ENCODE measurements around the gene PTPN20. TPM values are rescaled to one million over a fixed set of nuclear protein-coding genes. Genes with fewer than 3 reads are reported as not detected.

The PTPN20 gene
- total RNA-seq, 1 donor from 2014 or later, result 2.5 TPM

GRCh38 chr10:46992803-46993561, 81.8 kb downstream of the PTPN20 start:
- Mint-ChIP-seq H3K9me3 (peaks cover 9% of the 10 kb centered on the region), H3K4me1 (ENCODE audit: low read depth) (peaks cover 2% of the 10 kb centered on the region), H3K4me3 (ENCODE audit: low read depth) (no peak overlapping the region), H3K27me3 (ENCODE audit: low read depth) (peaks cover 6% of the 10 kb centered on the region), H3K27ac (no peak overlapping the region), H3K36me3 (ENCODE audit: low read depth) (peaks cover 6% of the 10 kb centered on the region)
- intact Hi-C loops (cut with micrococcal nuclease), result no loop called here
- DNase-seq (ENCODE audit: low spot score), result no peak

GRCh38 chr10:46995234-46995633, 84.0 kb downstream of the PTPN20 start:
- intact Hi-C loops (cut with micrococcal nuclease), result no loop called here
- no peak overlapping the region for H3K27ac Mint-ChIP-seq
- H3K4me3 Mint-ChIP-seq (ENCODE audit: low read depth), result no peak overlapping the region

GRCh38 chr10:46998192-46998591, 87.0 kb downstream of the PTPN20 start:
- no peak overlapping the region for H3K27ac Mint-ChIP-seq
- no peaks in the 10 kb centered on the region for H3K4me1 Mint-ChIP-seq (ENCODE audit: low read depth)
- DNase-seq (ENCODE audit: low spot score), result no peak
- H3K9me3 Mint-ChIP-seq, result peaks cover 9% of the 10 kb centered on the region
- H3K27me3 Mint-ChIP-seq (ENCODE audit: low read depth), result peaks cover 20% of the 10 kb centered on the region
- H3K36me3 Mint-ChIP-seq (ENCODE audit: low read depth), result peaks cover 6% of the 10 kb centered on the region
- no peak overlapping the region for H3K4me3 Mint-ChIP-seq (ENCODE audit: low read depth)
- intact Hi-C loops (cut with micrococcal nuclease), result no loop called here

More at GRCh38 chr10:46995234-46995633, 84.0 kb downstream of the PTPN20 start:
- Mint-ChIP-seq H3K36me3 (ENCODE audit: low read depth) (peaks cover 6% of the 10 kb centered on the region), H3K9me3 (peaks cover 9% of the 10 kb centered on the region), H3K4me1 (ENCODE audit: low read depth) (peaks cover 2% of the 10 kb centered on the region), H3K27me3 (ENCODE audit: low read depth) (peaks cover 9% of the 10 kb centered on the region)
- DNase-seq (ENCODE audit: low spot score), result no peak

- intact Hi-C loops (cut with micrococcal nuclease), result no loop called here
- peaks cover 6% of the 10 kb centered on the region for H3K36me3 Mint-ChIP-seq (ENCODE audit: low read depth)
- H3K27ac Mint-ChIP-seq, result no peak overlapping the region
These were observed 87.4 kb downstream of the PTPN20 start for GRCh38 chr10:46998595-46998994.

GRCh38 chr10:46999217-46999616, 88.0 kb downstream of the PTPN20 start:
- Mint-ChIP-seq H3K9me3 (peaks cover 9% of the 10 kb centered on the region), H3K4me3 (ENCODE audit: low read depth) (no peak overlapping the region), H3K36me3 (ENCODE audit: low read depth) (peaks cover 6% of the 10 kb centered on the region), H3K4me1 (ENCODE audit: low read depth) (no peaks in the 10 kb centered on the region), H3K27ac (no peak overlapping the region), H3K27me3 (ENCODE audit: low read depth) (peaks cover 25% of the 10 kb centered on the region)
- intact Hi-C loops (cut with micrococcal nuclease), result no loop called here
- DNase-seq (ENCODE audit: low spot score), result no peak

More at GRCh38 chr10:46998595-46998994, 87.4 kb downstream of the PTPN20 start:
- Mint-ChIP-seq H3K4me1 (ENCODE audit: low read depth) (no peaks in the 10 kb centered on the region), H3K4me3 (ENCODE audit: low read depth) (no peak overlapping the region), H3K9me3 (peaks cover 9% of the 10 kb centered on the region), H3K27me3 (ENCODE audit: low read depth) (peaks cover 23% of the 10 kb centered on the region)
- no peak for DNase-seq (ENCODE audit: low spot score)

GRCh38 chr10:47008769-47009168, 97.5 kb downstream of the PTPN20 start:
- Mint-ChIP-seq H3K4me1 (ENCODE audit: low read depth) (no peaks in the 10 kb centered on the region), H3K27ac (no peak overlapping the region), H3K9me3 (no peaks in the 10 kb centered on the region), H3K4me3 (ENCODE audit: low read depth) (no peak overlapping the region), H3K27me3 (ENCODE audit: low read depth) (peaks cover 43% of the 10 kb centered on the region), H3K36me3 (ENCODE audit: low read depth) (no peaks in the 10 kb centered on the region)
- no peak for DNase-seq (ENCODE audit: low spot score)
- intact Hi-C loops (cut with micrococcal nuclease), result no loop called here

GRCh38 chr10:47009215-47009838, 98.1 kb downstream of the PTPN20 start:
- Mint-ChIP-seq H3K9me3 (no peaks in the 10 kb centered on the region), H3K36me3 (ENCODE audit: low read depth) (no peaks in the 10 kb centered on the region), H3K4me1 (ENCODE audit: low read depth) (no peaks in the 10 kb centered on the region), H3K4me3 (ENCODE audit: low read depth) (no peak overlapping the region), H3K27ac (no peak overlapping the region), H3K27me3 (ENCODE audit: low read depth) (peaks cover 40% of the 10 kb centered on the region)
- no peak for DNase-seq (ENCODE audit: low spot score)
- intact Hi-C loops (cut with micrococcal nuclease), result no loop called here

GRCh38 chr10:47010036-47010435, 98.8 kb downstream of the PTPN20 start:
- Mint-ChIP-seq H3K27ac (no peak overlapping the region), H3K27me3 (ENCODE audit: low read depth) (peaks cover 40% of the 10 kb centered on the region), H3K4me3 (ENCODE audit: low read depth) (no peak overlapping the region), H3K9me3 (no peaks in the 10 kb centered on the region), H3K4me1 (ENCODE audit: low read depth) (no peaks in the 10 kb centered on the region), H3K36me3 (ENCODE audit: low read depth) (no peaks in the 10 kb centered on the region)
- no peak for DNase-seq (ENCODE audit: low spot score)
- intact Hi-C loops (cut with micrococcal nuclease), result no loop called here

- Mint-ChIP-seq H3K27ac (no peak overlapping the region), H3K9me3 (no peaks in the 10 kb centered on the region), H3K4me1 (ENCODE audit: low read depth) (no peaks in the 10 kb centered on the region), H3K36me3 (ENCODE audit: low read depth) (no peaks in the 10 kb centered on the region), H3K4me3 (ENCODE audit: low read depth) (no peak overlapping the region), H3K27me3 (ENCODE audit: low read depth) (peaks cover 33% of the 10 kb centered on the region)
- intact Hi-C loops (cut with micrococcal nuclease), result no loop called here
- DNase-seq (ENCODE audit: low spot score), result no peak
These were observed 101.0 kb downstream of the PTPN20 start for GRCh38 chr10:47012214-47012613.

- Mint-ChIP-seq H3K27me3 (ENCODE audit: low read depth) (peaks cover 25% of the 10 kb centered on the region), H3K4me1 (ENCODE audit: low read depth) (no peaks in the 10 kb centered on the region), H3K36me3 (ENCODE audit: low read depth) (no peaks in the 10 kb centered on the region), H3K27ac (no peak overlapping the region), H3K9me3 (no peaks in the 10 kb centered on the region), H3K4me3 (ENCODE audit: low read depth) (no peak overlapping the region)
- intact Hi-C loops (cut with micrococcal nuclease), result no loop called here
- DNase-seq (ENCODE audit: low spot score), result no peak
These were observed 102.4 kb downstream of the PTPN20 start for GRCh38 chr10:47013507-47014154.

- peaks cover 14% of the 10 kb centered on the region for H3K27me3 Mint-ChIP-seq (ENCODE audit: low read depth)
- H3K36me3 Mint-ChIP-seq (ENCODE audit: low read depth), result no peaks in the 10 kb centered on the region
- H3K4me3 Mint-ChIP-seq (ENCODE audit: low read depth), result no peak overlapping the region
- intact Hi-C loops (cut with micrococcal nuclease), result no loop called here
- no peaks in the 10 kb centered on the region for H3K4me1 Mint-ChIP-seq (ENCODE audit: low read depth)
- no peak overlapping the region for H3K27ac Mint-ChIP-seq
- no peak for DNase-seq (ENCODE audit: low spot score)
- H3K9me3 Mint-ChIP-seq, result no peaks in the 10 kb centered on the region
These were observed 104.2 kb downstream of the PTPN20 start for GRCh38 chr10:47015404-47015803.

GRCh38 chr10:47016564-47016963, 105.3 kb downstream of the PTPN20 start:
- no peaks in the 10 kb centered on the region for H3K9me3 Mint-ChIP-seq
- no peaks in the 10 kb centered on the region for H3K4me1 Mint-ChIP-seq (ENCODE audit: low read depth)
- no peak overlapping the region for H3K27ac Mint-ChIP-seq
- peaks cover 5% of the 10 kb centered on the region for H3K27me3 Mint-ChIP-seq (ENCODE audit: low read depth)
- DNase-seq (ENCODE audit: low spot score), result no peak
- H3K4me3 Mint-ChIP-seq (ENCODE audit: low read depth), result no peak overlapping the region
- no peaks in the 10 kb centered on the region for H3K36me3 Mint-ChIP-seq (ENCODE audit: low read depth)
- intact Hi-C loops (cut with micrococcal nuclease), result no loop called here
